AG04450 (cell line): ENCODE data around the gene SLC22A23. TPM values are rescaled to one million over a fixed set of nuclear protein-coding genes. Genes with fewer than 3 reads are reported as not detected.
A peak's percentile ranks its signal among the peaks of the same experiment; 100 is the strongest.

Experiments
- CTCF ChIA-PET: fragments of 300-600, 350-600 bp; formaldehyde crosslinking; extraction: SDS; loops from one replicate; lab custom pipeline; 2022; ENCODE audit warnings: antibody characterized with exemption, inconsistent platforms; lab: Charles Lee
- POLR2A ChIA-PET: fragments of 350-600 bp; formaldehyde crosslinking; extraction: SDS; loops from one replicate; lab custom pipeline; 2021; ENCODE audit warnings: antibody characterized with exemption, inconsistent platforms; lab: Yijun Ruan, JAX
- DNase-seq: peaks from one replicate; pipeline ENCODE4 v3.0.0-alpha.2; 2011; ENCODE audit warnings: low read depth, low spot score
- H3K27ac ChIP-seq: one replicate; pipeline ENCODE4 v1.5.1; 2012; ENCODE audit warnings: low read depth, low read length, control low read depth
- H3K27me3 ChIP-seq: one replicate; pipeline ENCODE4 v1.6.0; 2012; ENCODE audit warnings: low read length; ENCODE audit not compliant: control insufficient read depth, insufficient read depth
- H3K4me3 ChIP-seq: 2 replicates; pipeline ENCODE4 v1.5.1; 2011; ENCODE audit warnings: mild to moderate bottlenecking, low read depth, low read length, control low read depth
- H3K9me3 ChIP-seq: 2 replicates; pipeline ENCODE4 v1.5.1; 2012; ENCODE audit warnings: low read length; ENCODE audit not compliant: control insufficient read depth, insufficient read depth
- CTCF ChIP-seq: IDR thresholded peaks from 2 replicates; pipeline ENCODE4 v1.5.1; 2011; ENCODE audit warnings: low read depth, low read length, control low read depth, inconsistent platforms
- polyA plus RNA-seq: library from polyadenylated mRNA; depleted of rRNA; stranded (reverse); fragments of >200 nt; gene quantifications from 2 replicates; pipeline ENCODE4 v1.2.3, GENCODE V29; 2011

SLC22A23 gene
- polyA plus RNA-seq, 1 experiment = not detected

GRCh38 chr6:3237761-3238662, 218.8 kb downstream of the SLC22A23 start:
- ChIA-PET POLR2A (interaction anchor here (0.7 to 1.6 kb wide), 2 partner anchors 9 to 474 kb away, joined by 3 to 9 read pairs; no protein-coding TSS in a partner anchor), CTCF (interaction anchor here (0.8 to 2.7 kb wide), 6 partner anchors 9 to 458 kb away, joined by 3 to 12 read pairs (median 4); partner anchors contain the start of gene TUBB2A)
- H3K9me3 ChIP-seq = no peaks in the 10 kb centered on the region
- H3K27me3 ChIP-seq = peaks cover 43% of the 10 kb centered on the region
- TF ChIP-seq CTCF = peak; percentile 24; the same call in 1 of the 2 replicates
- H3K27ac ChIP-seq = no peak overlapping the region
- DNase-seq = no peak
- H3K4me3 ChIP-seq = no peak overlapping the region

GRCh38 chr6:3236005-3236404, 220.8 kb downstream of the SLC22A23 start:
- no peaks in the 10 kb centered on the region; the same call in 1 of the 2 replicates for H3K9me3 ChIP-seq
- TF ChIP-seq CTCF = no peak
- ChIA-PET POLR2A (no interaction called here), CTCF (interaction anchor here (0.8 to 2.7 kb wide), 2 partner anchors 16 to 110 kb away, joined by 3 to 12 read pairs; no protein-coding TSS in a partner anchor)
- DNase-seq = no peak
- no peak overlapping the region for H3K27ac ChIP-seq
- H3K4me3 ChIP-seq = no peak overlapping the region
- H3K27me3 ChIP-seq = peaks cover 56% of the 10 kb centered on the region

- Histone ChIP-seq H3K9me3 (no peaks in the 10 kb centered on the region; the same call in 1 of the 2 replicates), H3K27ac (no peak overlapping the region), H3K27me3 (peaks cover 58% of the 10 kb centered on the region), H3K4me3 (no peak overlapping the region)
- CTCF ChIA-PET = interaction anchor here (0.8 kb wide), 1 partner anchor 110 kb away, joined by 3 read pairs; no protein-coding TSS in a partner anchor
- POLR2A ChIA-PET = no interaction called here
- no peak for TF ChIP-seq CTCF
- no peak for DNase-seq
Measured at GRCh38 chr6:3235486-3235885, 221.4 kb downstream of the SLC22A23 start.

- no peak for TF ChIP-seq CTCF
- DNase-seq = no peak
- POLR2A ChIA-PET = interaction anchor here (0.8 kb wide), 1 partner anchor 77 kb away, joined by 3 read pairs; the partner anchor contains the start of gene TUBB2A
- CTCF ChIA-PET = interaction anchor here (0.5 to 1.4 kb wide), 2 partner anchors 18 to 328 kb away, joined by 6 to 8 read pairs; no protein-coding TSS in a partner anchor
- Histone ChIP-seq H3K27me3 (peaks cover 72% of the 10 kb centered on the region), H3K27ac (no peak overlapping the region), H3K9me3 (no peaks in the 10 kb centered on the region; the same call in 1 of the 2 replicates), H3K4me3 (no peak overlapping the region)
Measured at GRCh38 chr6:3233904-3234303, 222.9 kb downstream of the SLC22A23 start.
